Measurements from ENCODE around the gene MTAP. TPM values are rescaled to one million over a fixed set of nuclear protein-coding genes. Genes with fewer than 3 reads are reported as not detected.

The MTAP gene
- total and polyA plus RNA-seq, 2 of the 13 experiments (the other 11 are each of a cell fraction or from before 2014, with no cell fraction given), result 16.7 to 51.2 TPM

DNA sequence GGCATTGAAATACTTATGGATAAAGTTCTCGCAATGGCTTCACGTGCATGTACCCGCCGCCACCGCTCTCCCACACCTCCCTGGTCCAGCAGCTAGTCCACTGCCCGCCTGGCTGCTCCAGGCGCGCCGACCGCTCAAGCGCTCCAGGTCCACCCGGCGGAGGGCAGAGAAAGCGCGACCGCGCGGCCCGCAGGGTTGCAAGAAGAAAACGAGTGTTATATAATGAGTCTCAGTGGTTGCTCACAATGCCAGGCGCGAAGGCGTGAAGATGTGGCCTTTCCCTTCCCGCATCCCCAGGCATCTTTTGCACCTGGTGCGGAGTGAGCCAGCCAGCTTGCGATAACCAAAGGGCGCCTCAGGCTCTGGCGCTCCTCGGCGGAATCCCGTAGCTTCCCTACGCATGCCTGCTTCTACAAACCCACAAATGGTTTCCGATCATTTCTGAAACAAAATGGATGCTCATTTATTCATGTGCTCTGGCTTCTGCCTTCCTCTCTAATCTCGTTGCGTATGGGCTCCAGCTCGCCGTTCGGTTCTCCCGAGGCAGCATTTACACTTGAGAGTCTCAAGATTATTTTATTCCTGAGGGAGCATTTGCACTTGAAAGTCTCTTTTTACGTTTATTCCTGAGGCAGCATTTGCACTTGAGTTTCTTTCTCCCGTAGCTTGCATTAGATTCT lies 166.0 kb downstream of the MTAP start:
- Histone ChIP-seq H3K4me3 (replicated peaks in 1 of 3; ENCODE audit: insufficient read depth in 1 of 3, low read depth in 2 of 3, low read length in 3 of 3) (no peak overlapping the region), H4K20me1 (ENCODE audit: insufficient read depth, low read length) (no peaks in the 10 kb centered on the region), H3K36me3 (replicated peaks in 1 of 2; ENCODE audit: control insufficient read depth in 1 of 2, insufficient read depth in 2 of 2, low read length in 2 of 2) (no peaks in the 10 kb centered on the region), H3K4me1 (ENCODE audit: insufficient read depth, low read length) (peaks cover 12% of the 10 kb centered on the region), H3K79me2 (ENCODE audit: insufficient read depth, low read length) (no peaks in the 10 kb centered on the region), H3K4me2 (ENCODE audit: low read depth, low read length) (no peak overlapping the region), H3K27ac (ENCODE audit: extremely low read length, insufficient read depth, low read length) (no peak overlapping the region), H2AFZ (ENCODE audit: low read length) (no peak overlapping the region), H3K9me3 (ENCODE audit: low read length) (no peaks in the 10 kb centered on the region), H3K27me3 (ENCODE audit: control insufficient read depth in 1 of 2, insufficient read depth in 2 of 2, low read length in 2 of 2) (peaks cover 5 to 28% of the 10 kb centered on the region in 2 experiments; a peak in 3 of 5 replicates), H3K9ac (ENCODE audit: insufficient read depth, low read depth, low read length) (no peak overlapping the region)
- ATAC-seq, result no peak
- ChIA-PET CTCF (ENCODE audit: low intra/inter-chr PET ratio, low total read pairs) (no interaction called here), POLR2A (no interaction called here)
- no peak for FAIRE-seq
- 88% methylated on average over 34 of the region's 41 CpGs for WGBS (ENCODE audit: low lambda C conversion rate)
- no peak for DNase-seq (ENCODE audit: low spot score)
- in situ Hi-C loops (cut with HindIII; ENCODE audit: extremely low pct_ligation_motif_present, low pct_unique_long_range_greater_than_20kb), result no loop called here
- intact Hi-C loops (cut with micrococcal nuclease; ENCODE audit: unreplicated experiment), result no loop called here
- TF ChIP-seq, protein P1, sequence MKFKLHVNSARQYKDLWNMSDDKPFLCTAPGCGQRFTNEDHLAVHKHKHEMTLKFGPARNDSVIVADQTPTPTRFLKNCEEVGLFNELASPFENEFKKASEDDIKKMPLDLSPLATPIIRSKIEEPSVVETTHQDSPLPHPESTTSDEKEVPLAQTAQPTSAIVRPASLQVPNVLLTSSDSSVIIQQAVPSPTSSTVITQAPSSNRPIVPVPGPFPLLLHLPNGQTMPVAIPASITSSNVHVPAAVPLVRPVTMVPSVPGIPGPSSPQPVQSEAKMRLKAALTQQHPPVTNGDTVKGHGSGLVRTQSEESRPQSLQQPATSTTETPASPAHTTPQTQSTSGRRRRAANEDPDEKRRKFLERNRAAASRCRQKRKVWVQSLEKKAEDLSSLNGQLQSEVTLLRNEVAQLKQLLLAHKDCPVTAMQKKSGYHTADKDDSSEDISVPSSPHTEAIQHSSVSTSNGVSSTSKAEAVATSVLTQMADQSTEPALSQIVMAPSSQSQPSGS (CRISPR knock-in tag; IDR thresholded peaks at IDR 0.05), result no peak
- TF ChIP-seq, protein P2, sequence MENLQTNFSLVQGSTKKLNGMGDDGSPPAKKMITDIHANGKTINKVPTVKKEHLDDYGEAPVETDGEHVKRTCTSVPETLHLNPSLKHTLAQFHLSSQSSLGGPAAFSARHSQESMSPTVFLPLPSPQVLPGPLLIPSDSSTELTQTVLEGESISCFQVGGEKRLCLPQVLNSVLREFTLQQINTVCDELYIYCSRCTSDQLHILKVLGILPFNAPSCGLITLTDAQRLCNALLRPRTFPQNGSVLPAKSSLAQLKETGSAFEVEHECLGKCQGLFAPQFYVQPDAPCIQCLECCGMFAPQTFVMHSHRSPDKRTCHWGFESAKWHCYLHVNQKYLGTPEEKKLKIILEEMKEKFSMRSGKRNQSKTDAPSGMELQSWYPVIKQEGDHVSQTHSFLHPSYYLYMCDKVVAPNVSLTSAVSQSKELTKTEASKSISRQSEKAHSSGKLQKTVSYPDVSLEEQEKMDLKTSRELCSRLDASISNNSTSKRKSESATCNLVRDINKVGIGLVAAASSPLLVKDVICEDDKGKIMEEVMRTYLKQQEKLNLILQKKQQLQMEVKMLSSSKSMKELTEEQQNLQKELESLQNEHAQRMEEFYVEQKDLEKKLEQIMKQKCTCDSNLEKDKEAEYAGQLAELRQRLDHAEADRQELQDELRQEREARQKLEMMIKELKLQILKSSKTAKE (CRISPR knock-in tag; IDR thresholded peaks at IDR 0.05; ENCODE audit: borderline replicate concordance), result no peak
- BruUV-seq (replicated peaks), result no TSS peak
